IMR-90 (cell line): Measurements from ENCODE around the gene MAP2. TPM values are rescaled to one million over a fixed set of nuclear protein-coding genes. Genes with fewer than 3 reads are reported as not detected.

Source experiments
- ATAC-seq: fragments of 200-7000 bp; cut with Tn5 transposase; 2 replicates; pipeline ENCODE4 v1.9.1; 2020; ENCODE audit warnings: low read depth, mild to moderate bottlenecking, moderate library complexity
- BruUV-seq: library from RNA; stranded (reverse); fragments of 400-500 nt; replicated peaks from 2 replicates; lab custom pipeline; 2021; lab: Mats Ljungman, UMichigan
- CTCF ChIA-PET: fragments of 300-600 bp; formaldehyde crosslinking; extraction: SDS; loops from one replicate; lab custom pipeline; 2021; ENCODE audit warnings: antibody characterized with exemption; lab: Yijun Ruan, JAX
- POLR2A ChIA-PET: fragments of 300-600 bp; sonication (Branson Sonifier 250); formaldehyde crosslinking; loops from one replicate; lab custom pipeline; 2022; ENCODE audit warnings: antibody characterized with exemption; ENCODE audit not compliant: unreplicated experiment; lab: Charles Lee
- DNase-seq: peaks from one replicate; pipeline ENCODE4 v3.0.0; 2013
- H2AFZ ChIP-seq: replicated peaks from 2 replicates; pipeline ENCODE3; 2013; ENCODE audit warnings: low read length, mild to moderate bottlenecking; ENCODE audit not compliant: poor library complexity
- H2AK5ac ChIP-seq: 2 replicates; pipeline ENCODE4 v1.6.1; 2013; ENCODE audit warnings: low read depth, low read length, inconsistent platforms
- H2AK9ac ChIP-seq: replicated peaks from 2 replicates; pipeline ENCODE3; 2013; ENCODE audit warnings: mild to moderate bottlenecking, low read depth, low read length, moderate library complexity; ENCODE audit not compliant: poor library complexity
- H2BK120ac ChIP-seq: 2 replicates; pipeline ENCODE4 v1.6.1; 2013; ENCODE audit warnings: low read depth, low read length, inconsistent platforms
- H2BK15ac ChIP-seq: 3 replicates; pipeline ENCODE4 v1.6.1; 2013; ENCODE audit warnings: low read depth, low read length, inconsistent platforms
- H2BK20ac ChIP-seq: 2 replicates; pipeline ENCODE4 v1.6.1; 2013; ENCODE audit warnings: low read depth, mild to moderate bottlenecking, inconsistent platforms, low read length, moderate library complexity
- H2BK5ac ChIP-seq: 2 replicates; pipeline ENCODE4 v1.6.1; 2013; ENCODE audit warnings: mild to moderate bottlenecking, low read depth, low read length, inconsistent platforms; ENCODE audit not compliant: poor library complexity, severe bottlenecking
- H3K14ac ChIP-seq: replicated peaks from 2 replicates; pipeline ENCODE4 v1.6.1; 2013; ENCODE audit warnings: low read depth, low read length, inconsistent platforms
- H3K18ac ChIP-seq: 2 replicates; pipeline ENCODE4 v1.6.1; 2013; ENCODE audit warnings: low read depth, low read length, control low read depth
- H3K23ac ChIP-seq: 2 replicates; pipeline ENCODE4 v1.6.1; 2013; ENCODE audit warnings: low read depth, low read length, inconsistent platforms
- H3K27ac ChIP-seq: 2 replicates; pipeline ENCODE4 v1.5.1; 2013; ENCODE audit warnings: mild to moderate bottlenecking, control low read depth, low read length; ENCODE audit not compliant: insufficient read depth
- H3K27me3 ChIP-seq: 2 replicates; pipeline ENCODE4 v1.6.1; 2013; ENCODE audit warnings: low read length; ENCODE audit not compliant: control insufficient read depth, insufficient read depth
- H3K36me3 ChIP-seq: 2 replicates; pipeline ENCODE4 v1.6.1; 2013; ENCODE audit warnings: low read length, mixed read lengths; ENCODE audit not compliant: control insufficient read depth, insufficient read depth
- H3K4ac ChIP-seq: 2 replicates; pipeline ENCODE4 v1.6.1; 2013; ENCODE audit warnings: low read depth, low read length, inconsistent platforms
- H3K4me1 ChIP-seq: 2 replicates; pipeline ENCODE4 v1.6.1; 2013; ENCODE audit warnings: low read length, mixed read lengths; ENCODE audit not compliant: control insufficient read depth, insufficient read depth
- H3K4me2 ChIP-seq: 2 replicates; pipeline ENCODE4 v1.6.1; 2013; ENCODE audit warnings: low read depth, mild to moderate bottlenecking, control low read depth, low read length, moderate library complexity
- H3K4me3 ChIP-seq: 2 replicates; pipeline ENCODE4 v1.5.1; 2013; ENCODE audit warnings: low read depth, mild to moderate bottlenecking, control low read depth, low read length, moderate library complexity; ENCODE audit not compliant: insufficient read depth
- H3K56ac ChIP-seq: 2 replicates; pipeline ENCODE4 v1.6.1; 2013; ENCODE audit warnings: low read length, inconsistent platforms; ENCODE audit not compliant: insufficient read depth; ENCODE audit errors: extremely low read depth
- H3K79me1 ChIP-seq, 2 experiments: 2 replicates each; pipeline ENCODE4 v1.6.1; 2013; ENCODE audit warnings: low read length in 2 of 2, inconsistent platforms in 1 of 2, low read depth in 1 of 2
- H3K9ac ChIP-seq: 2 replicates; pipeline ENCODE4 v1.6.1; 2013; ENCODE audit warnings: low read depth, low read length, control low read depth
- H3K9me1 ChIP-seq: 2 replicates; pipeline ENCODE4 v1.6.1; 2013; ENCODE audit warnings: low read length, inconsistent platforms; ENCODE audit not compliant: insufficient read depth
- H3K9me3 ChIP-seq: 2 replicates; pipeline ENCODE4 v1.6.1; 2013; ENCODE audit warnings: low read length; ENCODE audit not compliant: control insufficient read depth, insufficient read depth
- H4K20me1 ChIP-seq: 2 replicates; pipeline ENCODE4 v1.6.1; 2013; ENCODE audit warnings: low read length, inconsistent platforms; ENCODE audit not compliant: insufficient read depth
- H4K5ac ChIP-seq: 2 replicates; pipeline ENCODE4 v1.6.1; 2013; ENCODE audit warnings: mild to moderate bottlenecking, low read depth, low read length, control low read depth
- H4K8ac ChIP-seq, 2 experiments: 2 replicates each; pipeline ENCODE4 v1.6.1; 2013; ENCODE audit warnings: low read depth in 2 of 2, low read length in 2 of 2, control low read depth in 1 of 2, inconsistent platforms in 1 of 2
- H4K91ac ChIP-seq: 2 replicates; pipeline ENCODE4 v1.6.1; 2013; ENCODE audit warnings: low read depth, low read length, inconsistent platforms; ENCODE audit not compliant: insufficient read depth
- BHLHE40 ChIP-seq: fragments of 150-350 bp; IDR thresholded peaks from 2 replicates; pipeline ENCODE4 v1.6.1; 2016; ENCODE audit warnings: mild to moderate bottlenecking, low read depth, low read length
- CEBPB ChIP-seq: IDR thresholded peaks from 2 replicates; pipeline ENCODE4 v1.6.1; 2012; ENCODE audit warnings: low read depth, low read length, improper control_type of control experiment
- CHD1 ChIP-seq: IDR thresholded peaks from 2 replicates; pipeline ENCODE4 v1.6.1; 2012; ENCODE audit warnings: low read depth, low read length, improper control_type of control experiment
- CTCF ChIP-seq: conservative IDR thresholded peaks from 2 replicates; pipeline ENCODE4 v1.5.1; 2012; ENCODE audit warnings: mild to moderate bottlenecking, low read depth, low read length, improper control_type of control experiment
- FOS ChIP-seq: fragments of 150-350 bp; IDR thresholded peaks from 2 replicates; pipeline ENCODE4 v1.6.1; 2016; ENCODE audit warnings: low read depth, low read length
- MAFK ChIP-seq: IDR thresholded peaks from 2 replicates; pipeline ENCODE4 v1.6.1; 2012; ENCODE audit warnings: low read depth, low read length, improper control_type of control experiment
- MAZ ChIP-seq: IDR thresholded peaks from 2 replicates; pipeline ENCODE4 v1.6.1; 2012; ENCODE audit warnings: low read depth, mild to moderate bottlenecking, low read length, improper control_type of control experiment, moderate library complexity, borderline replicate concordance
- MXI1 ChIP-seq: IDR thresholded peaks from 2 replicates; pipeline ENCODE4 v1.6.1; 2012; ENCODE audit warnings: low read depth, mild to moderate bottlenecking, low read length, moderate library complexity, borderline replicate concordance
- NFE2L2 ChIP-seq: fragments of 150-350 bp; IDR thresholded peaks from 2 replicates; pipeline ENCODE4 v1.6.1; 2016; ENCODE audit warnings: low read depth, mild to moderate bottlenecking, low read length
- POLR2A ChIP-seq: IDR thresholded peaks from 2 replicates; pipeline ENCODE4 v1.6.1; 2012; ENCODE audit warnings: mild to moderate bottlenecking, low read depth, low read length
- RAD21 ChIP-seq: IDR thresholded peaks from 2 replicates; pipeline ENCODE4 v1.6.1; 2012; ENCODE audit warnings: low read length, improper control_type of control experiment
- RCOR1 ChIP-seq: IDR thresholded peaks from 2 replicates; pipeline ENCODE4 v1.6.1; 2012; ENCODE audit warnings: mild to moderate bottlenecking, low read length, improper control_type of control experiment; ENCODE audit not compliant: insufficient replicate concordance
- RFX5 ChIP-seq: IDR thresholded peaks from 2 replicates; pipeline ENCODE4 v1.8.0; 2012; ENCODE audit warnings: low read depth, mild to moderate bottlenecking, low read length, moderate library complexity
- SMC3 ChIP-seq: fragments of 150-350 bp; IDR thresholded peaks from 2 replicates; pipeline ENCODE4 v1.6.1; 2016; ENCODE audit warnings: low read depth, mild to moderate bottlenecking, antibody characterized with exemption, low read length, moderate library complexity
- dilution Hi-C: fragments of 300-500 bp; cut with HindIII; formaldehyde crosslinking; loops from one replicate; pipeline ENCODE4 v1.14.3; 2018; ENCODE audit warnings: low sequenced_read_pairs; ENCODE audit not compliant: unreplicated experiment
- in situ Hi-C: fragments of 300-500 bp; cut with MboI; formaldehyde crosslinking; loops from 3 replicates; pipeline ENCODE4 v1.14.3; 2019; ENCODE audit warnings: low sequenced_read_pairs, inconsistent platforms, mixed read lengths
- intact Hi-C: fragments of 100-400 bp; cut with micrococcal nuclease; formaldehyde crosslinking; loops from 2 replicates; pipeline ENCODE4 v1.10.0; 2022
- polyA plus RNA-seq, 3 experiments: library from polyadenylated mRNA; depleted of rRNA; stranded (reverse); fragments of >200 nt; gene quantifications; 2 replicates each; pipeline ENCODE4 v1.2.3, GENCODE V29; 2012; ENCODE audit warnings: low replicate concordance in 1 of 3
- total RNA-seq: library from RNA; depleted of rRNA; stranded (reverse); fragments of >200 nt; gene quantifications from 2 replicates; pipeline ENCODE4 v1.2.3, GENCODE V29; 2012
- TF ChIP-seq, protein P1 (sequence below): fragments of 150-350 bp; IDR thresholded peaks from 2 replicates; pipeline ENCODE4 v1.6.1; 2017; ENCODE audit warnings: mild to moderate bottlenecking, antibody characterized with exemption, low read length, low read depth
- TF ChIP-seq, protein P2 (sequence below): fragments of 150-350 bp; IDR thresholded peaks from 2 replicates; pipeline ENCODE4 v1.6.1; 2016; ENCODE audit warnings: low read depth, mild to moderate bottlenecking, low read length, moderate library complexity, borderline replicate concordance

Gene MAP2
- total and polyA plus RNA-seq, 2 of the 4 experiments (the other 2 are of a cell fraction) = 0.29 to 0.36 TPM

DNA sequence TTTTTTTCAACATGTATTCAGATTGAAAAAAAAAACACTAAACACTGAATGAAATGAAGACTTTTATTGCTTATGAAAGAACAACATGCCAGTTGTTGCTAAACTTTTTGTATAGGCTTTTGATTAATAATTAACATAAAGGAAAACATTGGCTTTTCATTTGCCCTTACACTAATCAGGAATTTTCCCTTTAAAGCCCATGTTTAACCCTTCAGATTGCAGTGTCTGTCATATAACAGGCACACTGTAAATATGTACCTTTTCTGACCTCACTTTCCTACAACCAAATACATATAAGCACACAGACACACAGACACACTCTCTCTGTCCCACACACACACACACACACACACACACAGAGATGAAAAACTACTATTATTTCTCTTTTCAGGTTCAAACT is 84.4 kb downstream of the MAP2 start:
- Histone ChIP-seq H3K79me1 (no peaks in the 10 kb centered on the region), H2AK5ac (no peak overlapping the region), H3K56ac (no peak overlapping the region), H3K4me2 (no peak overlapping the region), H3K9me3 (no peaks in the 10 kb centered on the region), H2AFZ (no peak overlapping the region), H3K9me1 (no peaks in the 10 kb centered on the region), H4K5ac (no peak overlapping the region), H2BK5ac (no peak overlapping the region), H3K27ac (no peak overlapping the region), H3K4me1 (no peaks in the 10 kb centered on the region), H3K18ac (no peak overlapping the region), H2BK15ac (no peak overlapping the region), H3K36me3 (no peaks in the 10 kb centered on the region), H2BK20ac (no peak overlapping the region), H4K91ac (no peak overlapping the region), H3K14ac (no peak overlapping the region), H3K27me3 (no peaks in the 10 kb centered on the region), H3K23ac (no peak overlapping the region), H3K9ac (no peak overlapping the region), H2AK9ac (no peak overlapping the region), H4K20me1 (no peaks in the 10 kb centered on the region), H3K4me3 (no peak overlapping the region), H2BK120ac (no peak overlapping the region), H3K4ac (no peak overlapping the region), H4K8ac (no peak overlapping the region)
- ChIA-PET POLR2A (no interaction called here), CTCF (no interaction called here)
- no peak for ATAC-seq
- dilution Hi-C loops (no loop called here), intact Hi-C loops (no loop called here), in situ Hi-C loops (no loop called here)
- BruUV-seq = no TSS peak
- DNase-seq = no peak
- TF ChIP-seq CHD1 (no peak), FOS (no peak), SMC3 (no peak), RCOR1 (no peak), CTCF (no peak), CEBPB (no peak), MAZ (no peak), NFE2L2 (no peak), RAD21 (no peak), MAFK (no peak), RFX5 (no peak), MXI1 (no peak), POLR2A (no peak), BHLHE40 (no peak)
- TF ChIP-seq, protein P1, sequence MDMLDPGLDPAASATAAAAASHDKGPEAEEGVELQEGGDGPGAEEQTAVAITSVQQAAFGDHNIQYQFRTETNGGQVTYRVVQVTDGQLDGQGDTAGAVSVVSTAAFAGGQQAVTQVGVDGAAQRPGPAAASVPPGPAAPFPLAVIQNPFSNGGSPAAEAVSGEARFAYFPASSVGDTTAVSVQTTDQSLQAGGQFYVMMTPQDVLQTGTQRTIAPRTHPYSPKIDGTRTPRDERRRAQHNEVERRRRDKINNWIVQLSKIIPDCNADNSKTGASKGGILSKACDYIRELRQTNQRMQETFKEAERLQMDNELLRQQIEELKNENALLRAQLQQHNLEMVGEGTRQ = no peak
- TF ChIP-seq, protein P2, sequence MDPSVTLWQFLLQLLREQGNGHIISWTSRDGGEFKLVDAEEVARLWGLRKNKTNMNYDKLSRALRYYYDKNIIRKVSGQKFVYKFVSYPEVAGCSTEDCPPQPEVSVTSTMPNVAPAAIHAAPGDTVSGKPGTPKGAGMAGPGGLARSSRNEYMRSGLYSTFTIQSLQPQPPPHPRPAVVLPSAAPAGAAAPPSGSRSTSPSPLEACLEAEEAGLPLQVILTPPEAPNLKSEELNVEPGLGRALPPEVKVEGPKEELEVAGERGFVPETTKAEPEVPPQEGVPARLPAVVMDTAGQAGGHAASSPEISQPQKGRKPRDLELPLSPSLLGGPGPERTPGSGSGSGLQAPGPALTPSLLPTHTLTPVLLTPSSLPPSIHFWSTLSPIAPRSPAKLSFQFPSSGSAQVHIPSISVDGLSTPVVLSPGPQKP = no peak
